WTC11 (cell line): Measurements from ENCODE around the gene KAZN. TPM values are rescaled to one million over a fixed set of nuclear protein-coding genes. Genes with fewer than 3 reads are reported as not detected.

Experiments used
- ATAC-seq: fragments of 200-7000 bp; cut with Tn5 transposase; 2 replicates; pipeline ENCODE4 v1.10.0; 2021; ENCODE audit warnings: mild to moderate bottlenecking, moderate library complexity
- CTCF ChIA-PET: fragments of 300-600 bp; sonication (Branson Sonifier 250); formaldehyde crosslinking; loops from one replicate; lab custom pipeline; 2021; ENCODE audit warnings: antibody characterized with exemption; lab: Charles Lee
- POLR2A ChIA-PET: fragments of 350-600 bp; sonication (Branson Sonifier 250); formaldehyde crosslinking; loops from one replicate; lab custom pipeline; 2021; ENCODE audit warnings: antibody characterized with exemption; lab: Charles Lee
- DNase-seq: peaks from one replicate; pipeline ENCODE4 v3.0.0; 2021; ENCODE audit warnings: low spot score
- H3K27ac Mint-ChIP-seq: 2 replicates; pipeline ENCODE4 v1.8.0; 2021; ENCODE audit warnings: mixed read lengths
- H3K27me3 Mint-ChIP-seq: 2 replicates; pipeline ENCODE4 v1.8.0; 2021; ENCODE audit warnings: low read depth, mild to moderate bottlenecking, moderate library complexity, mixed read lengths
- H3K36me3 Mint-ChIP-seq: 2 replicates; pipeline ENCODE4 v1.8.0; 2021; ENCODE audit warnings: mixed read lengths
- H3K4me1 Mint-ChIP-seq: 2 replicates; pipeline ENCODE4 v1.8.0; 2022; ENCODE audit warnings: mixed read lengths
- H3K4me3 Mint-ChIP-seq: 2 replicates; pipeline ENCODE4 v1.8.0; 2021; ENCODE audit warnings: mild to moderate bottlenecking, moderate library complexity, mixed read lengths
- H3K9me3 Mint-ChIP-seq: 2 replicates; pipeline ENCODE4 v1.8.0; 2021; ENCODE audit warnings: mixed read lengths
- AFF4 ChIP-seq: sonication (generic); formaldehyde crosslinking; IDR thresholded peaks from 2 replicates; pipeline ENCODE4 v1.8.1; 2023; ENCODE audit warnings: mild to moderate bottlenecking, missing genetic modification reagents, borderline replicate concordance
- EMX1 ChIP-seq: fragments of 250-450 bp; sonication (Bioruptor Pico); IDR thresholded peaks from 2 replicates; pipeline ENCODE4 v1.8.0; 2021; ENCODE audit warnings: mild to moderate bottlenecking
- FOXP1 ChIP-seq: sonication (generic); formaldehyde crosslinking; IDR thresholded peaks from 2 replicates; pipeline ENCODE4 v1.8.0; 2022; ENCODE audit warnings: missing genetic modification reagents, mild to moderate bottlenecking, moderate library complexity, borderline replicate concordance
- JAZF1 ChIP-seq: fragments of 250-450 bp; sonication (Bioruptor Pico); IDR thresholded peaks from 2 replicates; pipeline ENCODE4 v1.9.0; 2021; ENCODE audit warnings: moderate library complexity, mild to moderate bottlenecking, inconsistent platforms
- NFYB ChIP-seq: sonication (generic); formaldehyde crosslinking; conservative IDR thresholded peaks from 2 replicates; pipeline ENCODE4 v1.8.0; 2022; ENCODE audit warnings: low read depth, missing genetic modification reagents
- NR3C1 ChIP-seq: sonication (generic); formaldehyde crosslinking; conservative IDR thresholded peaks from 2 replicates; pipeline ENCODE4 v1.8.1; 2023; ENCODE audit warnings: low read depth, mild to moderate bottlenecking, missing genetic modification reagents
- PRDM15 ChIP-seq: sonication (generic); formaldehyde crosslinking; IDR thresholded peaks from 2 replicates; pipeline ENCODE4 v1.8.0; 2022; ENCODE audit warnings: missing genetic modification reagents
- RORB ChIP-seq: fragments of 250-450 bp; sonication (Bioruptor Pico); IDR thresholded peaks from 2 replicates; pipeline ENCODE4 v1.9.0; 2021; ENCODE audit warnings: mild to moderate bottlenecking
- SMAD4 ChIP-seq: sonication (generic); formaldehyde crosslinking; IDR thresholded peaks from 2 replicates; pipeline ENCODE4 v1.8.0; 2022; ENCODE audit warnings: mild to moderate bottlenecking, missing genetic modification reagents
- SOX15 ChIP-seq: fragments of 250-450 bp; sonication (Bioruptor Pico); IDR thresholded peaks from 2 replicates; pipeline ENCODE4 v1.9.0; 2021; ENCODE audit warnings: mild to moderate bottlenecking
- TCF7 ChIP-seq: sonication (generic); formaldehyde crosslinking; IDR thresholded peaks from 2 replicates; pipeline ENCODE4 v1.8.0; 2022; ENCODE audit warnings: mild to moderate bottlenecking, low read depth, missing genetic modification reagents, moderate library complexity
- ZBTB43 ChIP-seq: sonication (generic); formaldehyde crosslinking; IDR thresholded peaks from 2 replicates; pipeline ENCODE4 v1.8.1; 2023; ENCODE audit warnings: mild to moderate bottlenecking, missing genetic modification reagents
- ZNF138 ChIP-seq: sonication (generic); formaldehyde crosslinking; conservative IDR thresholded peaks from 2 replicates; pipeline ENCODE4 v1.8.1; 2022; ENCODE audit warnings: mild to moderate bottlenecking, moderate library complexity, missing genetic modification reagents
- ZNF423 ChIP-seq: fragments of 250-450 bp; sonication (Bioruptor Pico); IDR thresholded peaks from 2 replicates; pipeline ENCODE4 v2.1.2; 2022; ENCODE audit warnings: mild to moderate bottlenecking, moderate library complexity
- total RNA-seq: library from RNA; stranded (reverse); gene quantifications from 3 replicates; pipeline ENCODE4 v1.2.3, GENCODE V29; 2021

KAZN gene
- total RNA-seq, 1 experiment from 2014 or later, result 19.9 TPM

GRCh38 chr1:14567903-14568302 is 30.6 kb upstream of the KAZN start:
- H3K4me1 Mint-ChIP-seq, result peaks cover 10% of the 10 kb centered on the region
- no peak overlapping the region for H3K27ac Mint-ChIP-seq
- peaks cover 6% of the 10 kb centered on the region for H3K27me3 Mint-ChIP-seq
- ChIA-PET POLR2A (no interaction called here), CTCF (no interaction called here)
- TF ChIP-seq RORB (CRISPR knock-in tag) (no peak), ZNF138 (CRISPR knock-in tag) (no peak), ZBTB43 (CRISPR knock-in tag) (no peak), AFF4 (no peak)
- H3K36me3 Mint-ChIP-seq, result no peaks in the 10 kb centered on the region
- DNase-seq (no peak), ATAC-seq (no peak)
- H3K9me3 Mint-ChIP-seq, result peaks cover 21% of the 10 kb centered on the region
- H3K4me3 Mint-ChIP-seq, result no peak overlapping the region

- ChIA-PET POLR2A (no interaction called here), CTCF (interaction anchor here (0.6 to 1.3 kb wide), 3 partner anchors 478 to 603 kb away, joined by 3 to 4 read pairs (median 3); no protein-coding TSS in a partner anchor)
- Mint-ChIP-seq H3K9me3 (peaks cover 21% of the 10 kb centered on the region), H3K4me1 (peaks cover 11% of the 10 kb centered on the region), H3K36me3 (no peaks in the 10 kb centered on the region), H3K27ac (no peak overlapping the region), H3K27me3 (no peaks in the 10 kb centered on the region; the same call in 1 of the 2 replicates), H3K4me3 (no peak overlapping the region)
- no peak for ATAC-seq
- TF ChIP-seq JAZF1 (CRISPR knock-in tag) (no peak), NFYB (CRISPR knock-in tag) (no peak)
- DNase-seq, result no peak
Observed at GRCh38 chr1:14568716-14569355, 29.6 kb upstream of the KAZN start.

- H3K36me3 Mint-ChIP-seq, result no peaks in the 10 kb centered on the region
- TF ChIP-seq TCF7 (CRISPR knock-in tag), result no peak
- no peak for TF ChIP-seq SMAD4
- no peak for TF ChIP-seq ZNF423 (CRISPR knock-in tag)
- no peak for TF ChIP-seq ZBTB43 (CRISPR knock-in tag)
- no peak for TF ChIP-seq SOX15 (CRISPR knock-in tag)
- TF ChIP-seq NR3C1, result no peak
- no peak for TF ChIP-seq ZNF138 (CRISPR knock-in tag)
- TF ChIP-seq FOXP1 (CRISPR knock-in tag), result no peak
- no peak for TF ChIP-seq EMX1 (CRISPR knock-in tag)
- TF ChIP-seq PRDM15 (CRISPR knock-in tag), result no peak
- H3K27me3 Mint-ChIP-seq, result peaks cover 14% of the 10 kb centered on the region
- ChIA-PET POLR2A (no interaction called here), CTCF (no interaction called here)
- H3K4me1 Mint-ChIP-seq, result peaks cover 11% of the 10 kb centered on the region
- ATAC-seq (no peak), DNase-seq (no peak)
- H3K27ac Mint-ChIP-seq, result no peak overlapping the region
- peaks cover 32% of the 10 kb centered on the region for H3K9me3 Mint-ChIP-seq
- no peak overlapping the region for H3K4me3 Mint-ChIP-seq
Observed at GRCh38 chr1:14570514-14570913, 28.0 kb upstream of the KAZN start.
